Left lung (tissue), 10 donors: ENCODE measurements around the gene IRF9. TPM values are rescaled to one million over a fixed set of nuclear protein-coding genes. Genes with fewer than 3 reads are reported as not detected.

Source experiments
- ATAC-seq: fragments of 200-7000 bp; cut with Tn5 transposase; one replicate; pipeline ENCODE4 v1.9.1; 2020; ENCODE audit warnings: moderate library complexity
- DNase-seq, 4 donors: peaks; one replicate each; pipeline ENCODE4 v3.0.0-alpha.2; 2013 to 2020
- H3K27ac ChIP-seq, 2 donors: fragments of 200-600 bp; sonication (generic) in 1 of 2; one replicate each; pipeline versions ENCODE4 v1.5.0 to v1.8.0; 2020 to 2021
- H3K27me3 ChIP-seq, 2 donors: fragments of 200-600 bp; sonication (generic) in 1 of 2; one replicate each; pipeline versions ENCODE4 v1.5.0 to v1.8.0; 2020 to 2021
- H3K36me3 ChIP-seq, 2 donors: fragments of 200-600 bp; sonication (generic) in 1 of 2; one replicate each; pipeline versions ENCODE4 v1.5.0 to v1.8.0; 2020 to 2021
- H3K4me1 ChIP-seq, 2 donors: fragments of 200-600 bp; one replicate each; pipeline ENCODE4 v1.8.0; 2021
- H3K4me3 ChIP-seq, 2 donors: fragments of 200-600 bp; sonication (generic) in 1 of 2; one replicate each; pipeline versions ENCODE4 v1.5.0 to v1.8.0; 2020 to 2021; ENCODE audit warnings: mild to moderate bottlenecking in 1 of 2
- H3K9me3 ChIP-seq, 2 donors: fragments of 200-600 bp; sonication (generic) in 1 of 2; one replicate each; pipeline versions ENCODE4 v1.5.0 to v1.8.0; 2020 to 2021
- CTCF ChIP-seq, 2 donors: fragments of 200-600 bp; sonication (generic) in 1 of 2; IDR thresholded peaks; one replicate each; pipeline versions ENCODE4 v1.5.0 to v1.8.0; 2021; ENCODE audit warnings: antibody characterized with exemption in 2 of 2
- intact Hi-C, 2 donors: fragments of 100-400 bp; cut with DNase I; formaldehyde crosslinking; loops; one replicate each; pipeline versions ENCODE4 v1.11.2 to v1.14.2; 2022
- polyA plus RNA-seq, 6 donors: library from polyadenylated mRNA; unstranded; fragments of 120-200 nt; gene quantifications; one replicate each; pipeline ENCODE4 v1.2.1, GENCODE V29; 2013; ENCODE audit not compliant: insufficient read length in 6 of 6
- total RNA-seq, 2 donors: library from RNA; stranded (reverse); fragmentation: NEBNext Ultra II Directional; extraction: Animal tissue kit (Norgen Biotek cat#: 25700); gene quantifications; one replicate each; pipeline ENCODE4 v1.2.1, GENCODE V29; 2021
- donor health status: DM: no; HTN: yes; CAD: no.
- donor health status: DM: no; HTN: no; CAD: no.

Gene IRF9
- total and polyA plus RNA-seq, 8 donors: 53.4 to 131 (median 64.3) TPM

GRCh38 chr14:24204163-24205146, 43.4 kb downstream of the IRF9 start:
- Histone ChIP-seq H3K4me3 (no peak overlapping the region), H3K27me3 (no peaks in the 10 kb centered on the region), H3K9me3 (peaks cover 0 to 2% of the 10 kb centered on the region in 2 donors), H3K27ac (no peak overlapping the region), H3K36me3 (peaks cover 0 to 84% of the 10 kb centered on the region in 2 donors), H3K4me1 (peaks cover 0 to 4% of the 10 kb centered on the region in 2 donors)
- no peak for DNase-seq
- no peak for TF ChIP-seq CTCF (IDR thresholded peaks at IDR 0.05)
- ATAC-seq: no peak
- intact Hi-C loops: no loop called here

GRCh38 chr14:24206260-24207103, 45.4 kb downstream of the IRF9 start:
- H3K27me3 ChIP-seq: no peaks in the 10 kb centered on the region
- peaks cover 0 to 2% of the 10 kb centered on the region in 2 donors for H3K9me3 ChIP-seq
- DNase-seq (no peak), ATAC-seq (no peak)
- H3K36me3 ChIP-seq: peaks cover 0 to 95% of the 10 kb centered on the region in 2 donors
- peaks cover 0 to 5% of the 10 kb centered on the region in 2 donors for H3K4me1 ChIP-seq
- no peak overlapping the region for H3K4me3 ChIP-seq
- TF ChIP-seq CTCF (IDR thresholded peaks at IDR 0.05): no peak
- no peak overlapping the region for H3K27ac ChIP-seq
- intact Hi-C loops: no loop called here

GRCh38 chr14:24207104-24207551, 46.1 kb downstream of the IRF9 start:
- peaks cover 0 to 11% of the 10 kb centered on the region in 2 donors for H3K4me1 ChIP-seq
- no peaks in the 10 kb centered on the region for H3K9me3 ChIP-seq
- H3K36me3 ChIP-seq: peaks cover 0 to 92% of the 10 kb centered on the region in 2 donors
- H3K27me3 ChIP-seq: no peaks in the 10 kb centered on the region
- H3K27ac ChIP-seq: no peak overlapping the region
- no peak for TF ChIP-seq CTCF (IDR thresholded peaks at IDR 0.05)
- ATAC-seq (no peak), DNase-seq (no peak)
- no peak overlapping the region for H3K4me3 ChIP-seq
- intact Hi-C loops: no loop called here

- no peak overlapping the region for H3K4me3 ChIP-seq
- H3K4me1 ChIP-seq: peaks cover 0 to 16% of the 10 kb centered on the region in 2 donors
- H3K36me3 ChIP-seq: peaks cover 0 to 87% of the 10 kb centered on the region in 2 donors
- no peak for ATAC-seq
- no peak overlapping the region for H3K27ac ChIP-seq
- no peaks in the 10 kb centered on the region for H3K9me3 ChIP-seq
- TF ChIP-seq CTCF (IDR thresholded peaks at IDR 0.05): no peak
- H3K27me3 ChIP-seq: no peaks in the 10 kb centered on the region
- intact Hi-C loops: no loop called here
- no peak for DNase-seq
These were observed 46.6 kb downstream of the IRF9 start for GRCh38 chr14:24207625-24208024.
